Activated B cell treated with CpG ODN at 0.5 μM for 24 hours (primary cell): ENCODE results near the gene IGFBP7. TPM values are rescaled to one million over a fixed set of nuclear protein-coding genes. Genes with fewer than 3 reads are reported as not detected.

ENCODE experiments used
- ATAC-seq: fragments of 200-7000 bp; cut with Tn5 transposase; one replicate; pipeline ENCODE4 v1.10.0; 2021; ENCODE audit warnings: low read depth, mild to moderate bottlenecking, moderate library complexity
- CTCF ChIA-PET: fragments of 350-600 bp; sonication (Branson Sonifier 250); formaldehyde crosslinking; loops from one replicate; lab custom pipeline; 2021; ENCODE audit warnings: antibody characterized with exemption; lab: Charles Lee
- POLR2A ChIA-PET: fragments of 350-600 bp; sonication (Branson Sonifier 250); formaldehyde crosslinking; loops from one replicate; lab custom pipeline; 2021; ENCODE audit warnings: antibody characterized with exemption; lab: Charles Lee
- DNase-seq: peaks from one replicate; pipeline ENCODE4 v3.0.0; 2022
- H3K27ac Mint-ChIP-seq: one replicate; pipeline ENCODE4 v1.8.0; 2020; ENCODE audit warnings: mixed read lengths
- H3K27me3 Mint-ChIP-seq: one replicate; pipeline ENCODE4 v1.8.0; 2021; ENCODE audit warnings: mixed read lengths
- H3K36me3 Mint-ChIP-seq: one replicate; pipeline ENCODE4 v1.8.0; 2021; ENCODE audit warnings: low read depth, mixed read lengths
- H3K4me1 Mint-ChIP-seq: one replicate; pipeline ENCODE4 v1.8.0; 2021; ENCODE audit warnings: mixed read lengths
- H3K4me3 Mint-ChIP-seq: one replicate; pipeline ENCODE4 v1.8.0; 2020; ENCODE audit warnings: mild to moderate bottlenecking, mixed read lengths
- H3K9me3 Mint-ChIP-seq: one replicate; pipeline ENCODE4 v1.8.0; 2020; ENCODE audit warnings: mixed read lengths
- CTCF ChIP-seq: fragments of 200-600 bp; IDR thresholded peaks from one replicate; pipeline ENCODE4 v1.8.0; 2022; ENCODE audit warnings: antibody characterized with exemption, mild to moderate bottlenecking
- intact Hi-C: fragments of 100-400 bp; cut with micrococcal nuclease; formaldehyde crosslinking; loops from one replicate; pipeline ENCODE4 v1.15.1; 2024
- total RNA-seq: library from RNA; stranded (reverse); gene quantifications from 2 replicates; pipeline ENCODE4 v1.2.3, GENCODE V29; 2022

Gene IGFBP7
- total RNA-seq, 1 donor from 2014 or later, result not detected

- DNase-seq (no peak), ATAC-seq (no peak)
- no peaks in the 10 kb centered on the region for H3K4me1 Mint-ChIP-seq
- H3K4me3 Mint-ChIP-seq, result no peak overlapping the region
- H3K36me3 Mint-ChIP-seq, result no peaks in the 10 kb centered on the region
- no peak overlapping the region for H3K27ac Mint-ChIP-seq
- no peaks in the 10 kb centered on the region for H3K9me3 Mint-ChIP-seq
- POLR2A ChIA-PET, result no interaction called here
- intact Hi-C loops, result no loop called here
- H3K27me3 Mint-ChIP-seq, result peaks cover 2% of the 10 kb centered on the region
- CTCF ChIA-PET, result no interaction called here
- no peak for TF ChIP-seq CTCF
Observed at GRCh38 chr4:57059890-57060716, 50.1 kb downstream of the IGFBP7 start.

GRCh38 chr4:57055886-57056285, 54.3 kb downstream of the IGFBP7 start:
- Mint-ChIP-seq H3K36me3 (no peaks in the 10 kb centered on the region), H3K27ac (no peak overlapping the region), H3K27me3 (peaks cover 2% of the 10 kb centered on the region), H3K4me3 (no peak overlapping the region), H3K9me3 (no peaks in the 10 kb centered on the region), H3K4me1 (no peaks in the 10 kb centered on the region)
- DNase-seq (no peak), ATAC-seq (no peak)
- CTCF ChIA-PET, result no interaction called here
- intact Hi-C loops, result no loop called here
- POLR2A ChIA-PET, result no interaction called here
- TF ChIP-seq CTCF, result no peak

- intact Hi-C loops, result no loop called here
Observed at GRCh38 chr4:57053508-57053907, 56.7 kb downstream of the IGFBP7 start.

GRCh38 chr4:57051524-57051923, 58.7 kb downstream of the IGFBP7 start:
- peaks cover 3% of the 10 kb centered on the region for H3K9me3 Mint-ChIP-seq
- POLR2A ChIA-PET, result no interaction called here

More at GRCh38 chr4:57053508-57053907, 56.7 kb downstream of the IGFBP7 start:
- no peak for DNase-seq
- Mint-ChIP-seq H3K36me3 (no peaks in the 10 kb centered on the region), H3K27me3 (peaks cover 2% of the 10 kb centered on the region), H3K27ac (no peak overlapping the region), H3K9me3 (no peaks in the 10 kb centered on the region), H3K4me3 (no peak overlapping the region), H3K4me1 (no peaks in the 10 kb centered on the region)
- ChIA-PET CTCF (no interaction called here), POLR2A (no interaction called here)
- ATAC-seq, result no peak
- no peak for TF ChIP-seq CTCF

More at GRCh38 chr4:57051524-57051923, 58.7 kb downstream of the IGFBP7 start:
- no peaks in the 10 kb centered on the region for H3K36me3 Mint-ChIP-seq
- TF ChIP-seq CTCF, result no peak
- CTCF ChIA-PET, result no interaction called here
- H3K4me1 Mint-ChIP-seq, result no peaks in the 10 kb centered on the region
- DNase-seq (no peak), ATAC-seq (no peak)
- no peak overlapping the region for H3K4me3 Mint-ChIP-seq
- H3K27me3 Mint-ChIP-seq, result peaks cover 2% of the 10 kb centered on the region
- intact Hi-C loops, result no loop called here
- H3K27ac Mint-ChIP-seq, result no peak overlapping the region
